PFSK-1 (cell line): ENCODE data around the gene IFT88.

Experiments
- FOXP2 ChIP-seq: optimal IDR thresholded peaks from 2 replicates; pipeline ENCODE3; 2011; ENCODE audit warnings: borderline replicate concordance, control low read depth, inconsistent platforms; ENCODE audit not compliant: insufficient read depth; ENCODE audit errors: extremely low read length, extremely low read depth
- POLR2AphosphoS5 ChIP-seq: IDR thresholded peaks from 2 replicates; pipeline ENCODE4 v1.6.1; 2012; ENCODE audit warnings: low read depth, mild to moderate bottlenecking, control low read depth, low read length, moderate library complexity
- SIN3A ChIP-seq: IDR thresholded peaks from 2 replicates; pipeline ENCODE4 v1.6.1; 2012; ENCODE audit warnings: mild to moderate bottlenecking, low read length, moderate library complexity, borderline replicate concordance; ENCODE audit not compliant: insufficient read depth
- TAF1 ChIP-seq: IDR thresholded peaks from 2 replicates; pipeline ENCODE4 v1.6.1; 2012; ENCODE audit warnings: low read length, control low read depth, borderline replicate concordance; ENCODE audit not compliant: insufficient read depth
- TF ChIP-seq, protein P1 (sequence below), 2 experiments: IDR thresholded peaks; 2 replicates each; pipeline versions ENCODE4 v1.6.1 to v1.8.0; 2011 to 2012; ENCODE audit warnings: low read depth in 2 of 2, low read length in 2 of 2, control low read depth in 1 of 2, inconsistent platforms in 1 of 2, mild to moderate bottlenecking in 1 of 2, moderate library complexity in 1 of 2; ENCODE audit not compliant: insufficient read depth in 1 of 2

The IFT88 gene

GRCh38 chr13:20721058-20721453 is 154.1 kb downstream of the IFT88 start:
- TF ChIP-seq FOXP2: no peak

- TF ChIP-seq SIN3A (no peak), TAF1 (no peak), FOXP2 (no peak), POLR2AphosphoS5 (no peak)
- TF ChIP-seq, protein P1, sequence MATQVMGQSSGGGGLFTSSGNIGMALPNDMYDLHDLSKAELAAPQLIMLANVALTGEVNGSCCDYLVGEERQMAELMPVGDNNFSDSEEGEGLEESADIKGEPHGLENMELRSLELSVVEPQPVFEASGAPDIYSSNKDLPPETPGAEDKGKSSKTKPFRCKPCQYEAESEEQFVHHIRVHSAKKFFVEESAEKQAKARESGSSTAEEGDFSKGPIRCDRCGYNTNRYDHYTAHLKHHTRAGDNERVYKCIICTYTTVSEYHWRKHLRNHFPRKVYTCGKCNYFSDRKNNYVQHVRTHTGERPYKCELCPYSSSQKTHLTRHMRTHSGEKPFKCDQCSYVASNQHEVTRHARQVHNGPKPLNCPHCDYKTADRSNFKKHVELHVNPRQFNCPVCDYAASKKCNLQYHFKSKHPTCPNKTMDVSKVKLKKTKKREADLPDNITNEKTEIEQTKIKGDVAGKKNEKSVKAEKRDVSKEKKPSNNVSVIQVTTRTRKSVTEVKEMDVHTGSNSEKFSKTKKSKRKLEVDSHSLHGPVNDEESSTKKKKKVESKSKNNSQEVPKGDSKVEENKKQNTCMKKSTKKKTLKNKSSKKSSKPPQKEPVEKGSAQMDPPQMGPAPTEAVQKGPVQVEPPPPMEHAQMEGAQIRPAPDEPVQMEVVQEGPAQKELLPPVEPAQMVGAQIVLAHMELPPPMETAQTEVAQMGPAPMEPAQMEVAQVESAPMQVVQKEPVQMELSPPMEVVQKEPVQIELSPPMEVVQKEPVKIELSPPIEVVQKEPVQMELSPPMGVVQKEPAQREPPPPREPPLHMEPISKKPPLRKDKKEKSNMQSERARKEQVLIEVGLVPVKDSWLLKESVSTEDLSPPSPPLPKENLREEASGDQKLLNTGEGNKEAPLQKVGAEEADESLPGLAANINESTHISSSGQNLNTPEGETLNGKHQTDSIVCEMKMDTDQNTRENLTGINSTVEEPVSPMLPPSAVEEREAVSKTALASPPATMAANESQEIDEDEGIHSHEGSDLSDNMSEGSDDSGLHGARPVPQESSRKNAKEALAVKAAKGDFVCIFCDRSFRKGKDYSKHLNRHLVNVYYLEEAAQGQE (IDR thresholded peaks at IDR 0.05; ENCODE audit: insufficient read depth in 1 of 2, low read depth in 2 of 2, low read length in 2 of 2): no peak
Observed at GRCh38 chr13:20721454-20722357, 154.7 kb downstream of the IFT88 start.

GRCh38 chr13:20727856-20728255 is 160.9 kb downstream of the IFT88 start:
- TF ChIP-seq, protein P1 (IDR thresholded peaks at IDR 0.05; ENCODE audit: insufficient read depth in 1 of 2, low read depth in 2 of 2, low read length in 2 of 2): no peak
- no peak for TF ChIP-seq SIN3A

DNA sequence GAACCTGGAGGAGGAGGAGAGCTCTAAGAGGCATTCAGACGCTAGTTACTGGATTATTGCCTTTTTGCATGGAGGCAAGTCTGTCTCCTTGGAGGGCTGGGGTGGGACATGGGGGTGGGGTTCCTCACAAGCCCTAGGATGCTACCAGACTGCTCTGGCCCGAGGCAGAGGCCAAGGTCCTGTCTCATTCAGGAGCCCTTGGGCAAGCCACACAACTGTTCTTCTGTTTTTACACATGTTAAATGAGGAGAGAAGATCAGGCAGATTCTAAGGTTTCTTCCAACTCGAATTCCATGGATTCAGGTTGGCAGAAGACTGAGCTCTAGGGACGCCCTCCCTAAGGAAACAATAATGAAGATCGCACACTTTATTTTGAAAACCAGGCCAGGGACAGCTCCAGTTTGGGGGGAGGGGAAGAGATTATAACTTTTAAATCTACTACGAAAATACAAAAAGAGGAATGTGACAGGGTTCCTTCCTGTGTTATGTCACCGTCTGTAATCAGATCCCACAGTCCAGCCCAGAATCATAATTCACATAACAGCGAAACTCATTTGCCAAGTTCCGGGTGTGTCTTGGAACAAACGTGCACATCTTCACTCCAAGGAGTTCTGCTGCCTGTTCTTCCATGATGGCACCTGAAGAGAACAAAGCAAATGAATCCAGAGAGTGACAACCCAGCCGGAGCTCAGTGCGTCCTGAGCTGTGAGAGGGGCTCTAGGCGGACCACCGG is 161.8 kb downstream of the IFT88 start:
- TF ChIP-seq, protein P1 (IDR thresholded peaks at IDR 0.05; ENCODE audit: insufficient read depth in 1 of 2, low read depth in 2 of 2, low read length in 2 of 2): no peak
- TF ChIP-seq SIN3A (no peak), TAF1 (no peak), POLR2AphosphoS5 (no peak), FOXP2 (no peak)

DNA sequence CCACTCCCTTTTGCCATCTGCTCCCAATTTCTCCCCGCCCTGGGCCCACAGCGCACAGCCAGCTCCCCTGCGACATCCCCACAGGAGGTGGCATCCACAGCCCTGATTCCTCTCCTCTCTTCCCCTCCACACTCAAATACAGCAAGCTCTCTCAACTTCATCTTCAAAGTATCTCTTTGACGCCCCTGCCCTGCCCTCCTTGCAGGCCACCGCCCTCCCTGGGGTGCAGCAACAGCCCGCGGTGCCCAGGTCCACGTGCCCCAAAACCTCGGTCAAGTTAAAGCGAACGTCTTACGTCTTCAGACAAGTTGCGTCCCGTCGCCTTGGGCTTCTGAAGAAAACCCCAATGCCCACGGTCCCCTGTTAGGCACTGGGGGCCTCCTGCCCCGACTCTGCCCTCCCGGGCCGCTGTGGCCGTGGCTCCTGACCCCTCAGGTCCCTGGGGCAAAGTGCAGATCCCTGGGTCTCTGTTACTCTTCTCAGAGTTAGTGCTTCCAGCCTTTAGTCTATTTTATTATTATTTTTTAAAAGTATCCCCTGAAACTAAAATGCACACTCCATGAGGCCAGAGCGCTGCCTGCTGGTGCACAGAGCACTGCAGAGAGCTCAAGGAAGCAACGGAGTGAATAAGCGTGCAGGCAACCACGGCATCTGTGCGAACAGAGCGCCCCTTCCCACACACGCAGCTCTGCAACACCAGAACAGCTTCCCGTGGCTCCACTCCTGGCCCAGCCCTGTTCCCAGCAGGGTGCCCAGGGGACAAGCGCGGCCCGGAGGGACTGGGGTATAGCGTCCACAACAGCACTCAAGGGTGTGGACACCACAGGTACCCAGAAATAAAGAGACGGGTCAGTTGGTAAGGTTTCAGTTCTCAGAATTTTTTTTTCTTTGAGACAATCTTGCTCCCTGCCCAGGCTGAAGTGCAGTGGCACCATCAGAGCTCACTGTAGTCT is 163.0 kb downstream of the IFT88 start:
- no peak for TF ChIP-seq FOXP2
- TF ChIP-seq TAF1: no peak
- TF ChIP-seq SIN3A: no peak
- TF ChIP-seq POLR2AphosphoS5: no peak
- TF ChIP-seq, protein P1 (IDR thresholded peaks at IDR 0.05; ENCODE audit: insufficient read depth in 1 of 2, low read depth in 2 of 2, low read length in 2 of 2): no peak
